Tibial artery (tissue), 4 donors: ENCODE data around the gene SLC9A3.

ENCODE experiments used
- DNase-seq, 2 donors: peaks; one replicate each; pipeline ENCODE4 v3.0.0-alpha.2; 2019
- H3K27ac ChIP-seq, 2 donors: fragments of 200-600 bp; sonication (generic) in 1 of 2; 1 replicate in 1 of 2; 2 replicates in 1 of 2; pipeline ENCODE4 v1.5.1; 2018 to 2019; ENCODE audit warnings: mild to moderate bottlenecking in 1 of 2
- H3K27me3 ChIP-seq, 2 donors: fragments of 200-600 bp; sonication (generic) in 1 of 2; one replicate each; pipeline versions ENCODE4 v1.5.1 to v1.6.0; 2016 to 2019
- H3K36me3 ChIP-seq, 3 donors: fragments of 200-600 bp; sonication (generic) in 2 of 3; one replicate each; pipeline ENCODE4 v1.5.1; 2016 to 2019; ENCODE audit warnings: mild to moderate bottlenecking in 2 of 3
- H3K4me1 ChIP-seq, 4 donors: fragments of 200-600 bp; sonication (generic) in 2 of 4; 1 replicate in 3 of 4; 2 replicates in 1 of 4; pipeline ENCODE4 v1.5.1; 2016 to 2019
- H3K4me3 ChIP-seq, 2 donors: fragments of 200-600 bp; sonication (generic) in 1 of 2; 1 replicate in 1 of 2; 2 replicates in 1 of 2; pipeline ENCODE4 v1.5.1; 2018 to 2019; ENCODE audit warnings: mild to moderate bottlenecking in 2 of 2
- H3K9me3 ChIP-seq, 3 donors: fragments of 200-600 bp; sonication (generic) in 1 of 3; one replicate each; pipeline ENCODE4 v1.5.1; 2016 to 2019
- intact Hi-C: fragments of 100-400 bp; cut with DNase I; formaldehyde crosslinking; loops from one replicate; pipeline ENCODE4 v1.15.0; 2023; ENCODE audit warnings: low total_unique reads
- TF ChIP-seq, protein P1 (sequence below), 2 experiments: fragments of 200-600 bp in 1 of 2; fragments of 450-650 bp in 1 of 2; IDR thresholded peaks; one replicate each; pipeline ENCODE4 v1.5.1; 2017 to 2019; ENCODE audit warnings: antibody characterized with exemption in 2 of 2, mild to moderate bottlenecking in 1 of 2, moderate library complexity in 1 of 2

SLC9A3 gene

GRCh38 chr5:499233-500209 is 24.7 kb downstream of the SLC9A3 start:
- intact Hi-C loops: no loop called here
- Histone ChIP-seq H3K27ac (no peak overlapping the region), H3K27me3 (peaks cover 0 to 88% of the 10 kb centered on the region in 2 donors), H3K9me3 (no peaks in the 10 kb centered on the region), H3K36me3 (no peaks in the 10 kb centered on the region), H3K4me1 (peaks cover 0 to 11% (median 2%) of the 10 kb centered on the region in 4 donors), H3K4me3 (no peak overlapping the region)
- no peak for DNase-seq
- TF ChIP-seq, protein P1, sequence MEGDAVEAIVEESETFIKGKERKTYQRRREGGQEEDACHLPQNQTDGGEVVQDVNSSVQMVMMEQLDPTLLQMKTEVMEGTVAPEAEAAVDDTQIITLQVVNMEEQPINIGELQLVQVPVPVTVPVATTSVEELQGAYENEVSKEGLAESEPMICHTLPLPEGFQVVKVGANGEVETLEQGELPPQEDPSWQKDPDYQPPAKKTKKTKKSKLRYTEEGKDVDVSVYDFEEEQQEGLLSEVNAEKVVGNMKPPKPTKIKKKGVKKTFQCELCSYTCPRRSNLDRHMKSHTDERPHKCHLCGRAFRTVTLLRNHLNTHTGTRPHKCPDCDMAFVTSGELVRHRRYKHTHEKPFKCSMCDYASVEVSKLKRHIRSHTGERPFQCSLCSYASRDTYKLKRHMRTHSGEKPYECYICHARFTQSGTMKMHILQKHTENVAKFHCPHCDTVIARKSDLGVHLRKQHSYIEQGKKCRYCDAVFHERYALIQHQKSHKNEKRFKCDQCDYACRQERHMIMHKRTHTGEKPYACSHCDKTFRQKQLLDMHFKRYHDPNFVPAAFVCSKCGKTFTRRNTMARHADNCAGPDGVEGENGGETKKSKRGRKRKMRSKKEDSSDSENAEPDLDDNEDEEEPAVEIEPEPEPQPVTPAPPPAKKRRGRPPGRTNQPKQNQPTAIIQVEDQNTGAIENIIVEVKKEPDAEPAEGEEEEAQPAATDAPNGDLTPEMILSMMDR (IDR thresholded peaks at IDR 0.05): no peak

- TF ChIP-seq, protein P1 (IDR thresholded peaks at IDR 0.05): no peak
- peaks cover 0 to 85% of the 10 kb centered on the region in 2 donors for H3K27me3 ChIP-seq
- intact Hi-C loops: no loop called here
- peaks cover 0 to 11% (median 2%) of the 10 kb centered on the region in 4 donors for H3K4me1 ChIP-seq
- H3K9me3 ChIP-seq: no peaks in the 10 kb centered on the region
- no peak for DNase-seq
- no peaks in the 10 kb centered on the region for H3K36me3 ChIP-seq
- H3K27ac ChIP-seq: no peak overlapping the region
- no peak overlapping the region for H3K4me3 ChIP-seq
These were observed 26.3 kb downstream of the SLC9A3 start for GRCh38 chr5:497871-498509.

GRCh38 chr5:497090-497700 is 27.1 kb downstream of the SLC9A3 start:
- Histone ChIP-seq H3K27me3 (peaks cover 0 to 85% of the 10 kb centered on the region in 2 donors), H3K36me3 (no peaks in the 10 kb centered on the region)
- intact Hi-C loops: no loop called here

GRCh38 chr5:496028-496427 is 28.2 kb downstream of the SLC9A3 start:
- no peak overlapping the region for H3K4me3 ChIP-seq
- no peak for DNase-seq
- H3K27me3 ChIP-seq: peaks cover 0 to 83% of the 10 kb centered on the region in 2 donors
- no peaks in the 10 kb centered on the region for H3K4me1 ChIP-seq
- H3K27ac ChIP-seq: no peak overlapping the region
- no peaks in the 10 kb centered on the region for H3K36me3 ChIP-seq
- H3K9me3 ChIP-seq: no peaks in the 10 kb centered on the region
- intact Hi-C loops: no loop called here
- TF ChIP-seq, protein P1 (IDR thresholded peaks at IDR 0.05): no peak

More at GRCh38 chr5:497090-497700, 27.1 kb downstream of the SLC9A3 start:
- TF ChIP-seq, protein P1 (IDR thresholded peaks at IDR 0.05): no peak
- Histone ChIP-seq H3K4me3 (no peak overlapping the region), H3K4me1 (peaks cover 0 to 10% (median 2%) of the 10 kb centered on the region in 4 donors), H3K9me3 (no peaks in the 10 kb centered on the region), H3K27ac (no peak overlapping the region)
- no peak for DNase-seq

DNA sequence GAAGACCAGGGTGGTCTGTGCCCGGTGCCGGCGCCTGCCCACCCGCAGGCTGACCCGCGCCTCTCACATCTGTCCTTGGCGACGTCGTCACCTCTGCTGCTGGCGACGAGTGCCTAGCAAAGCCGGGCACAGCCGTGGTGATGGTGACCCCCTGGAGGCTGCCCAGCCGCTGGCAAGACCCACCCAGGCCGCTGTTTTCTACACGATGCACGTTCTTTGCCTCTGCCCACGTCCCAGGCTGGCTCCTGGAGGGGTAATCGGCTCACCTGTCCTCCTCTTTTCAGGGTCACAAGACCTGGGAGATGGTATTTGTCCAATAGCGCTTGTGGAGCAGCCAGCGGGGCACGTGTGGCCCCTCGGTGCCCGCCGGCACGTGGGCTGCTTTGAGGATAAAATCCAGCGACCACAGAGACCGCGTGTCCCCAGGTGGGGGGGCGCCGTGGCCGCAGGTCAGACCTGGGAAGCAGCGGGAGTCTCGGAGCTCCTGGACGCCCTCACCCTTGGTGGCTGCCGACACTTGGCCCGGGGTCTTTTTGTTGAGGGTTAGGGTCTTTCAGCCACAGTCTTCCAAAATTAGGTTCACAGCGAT is 29.5 kb downstream of the SLC9A3 start:
- Histone ChIP-seq H3K4me1 (no peaks in the 10 kb centered on the region), H3K27me3 (peaks cover 0 to 82% of the 10 kb centered on the region in 2 donors), H3K9me3 (no peaks in the 10 kb centered on the region), H3K27ac (no peak overlapping the region), H3K4me3 (no peak overlapping the region), H3K36me3 (no peaks in the 10 kb centered on the region)
- TF ChIP-seq, protein P1 (IDR thresholded peaks at IDR 0.05): no peak
- no peak for DNase-seq
- intact Hi-C loops: no loop called here
